ENCODE data around the gene PFN4.
"Not testable (repeated sequence)": the region's sequence is repeated elsewhere in the genome, so short reads cannot be mapped to it uniquely, and the experiment has no call there.

The PFN4 gene

GRCh38 chr2:24123195-24123921 lies at the start of gene PFN4, which contains the start of gene FAM228B:
Gene PFN4, minus strand, starts transcription at chr2:24123334. Its CDS starts 799 bp downstream, at chr2:24122535.
Gene FAM228B, plus strand, starts transcription at chr2:24123469. Its CDS starts 893 bp downstream, at chr2:24124362.
- no peak for DNase-seq

DNA sequence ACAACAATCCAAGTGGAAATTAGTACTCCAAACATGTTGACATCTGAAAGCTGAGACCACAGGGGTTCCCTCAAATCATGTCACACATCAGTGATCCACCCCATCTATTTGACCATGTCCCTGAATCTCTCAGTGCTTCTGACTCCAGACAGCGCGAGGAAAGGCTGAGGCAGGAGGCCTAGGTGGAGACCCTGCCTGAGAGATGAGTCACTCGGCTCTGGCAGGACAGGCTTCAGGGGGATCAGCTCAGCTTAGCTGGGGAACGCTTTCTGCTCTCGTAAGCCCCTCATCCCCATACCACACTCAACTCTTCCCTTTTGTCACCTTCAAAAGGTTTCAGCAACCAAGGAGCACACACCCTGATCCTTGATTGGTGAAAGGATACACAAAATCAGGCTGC lies 45.9 kb upstream of the PFN4 start:
- no peak for DNase-seq

- DNase-seq = no peak
Measured at GRCh38 chr2:24164416-24164973, 41.4 kb upstream of the PFN4 start.

- no peak for DNase-seq
Measured at GRCh38 chr2:24163601-24164000, 40.5 kb upstream of the PFN4 start.

DNA sequence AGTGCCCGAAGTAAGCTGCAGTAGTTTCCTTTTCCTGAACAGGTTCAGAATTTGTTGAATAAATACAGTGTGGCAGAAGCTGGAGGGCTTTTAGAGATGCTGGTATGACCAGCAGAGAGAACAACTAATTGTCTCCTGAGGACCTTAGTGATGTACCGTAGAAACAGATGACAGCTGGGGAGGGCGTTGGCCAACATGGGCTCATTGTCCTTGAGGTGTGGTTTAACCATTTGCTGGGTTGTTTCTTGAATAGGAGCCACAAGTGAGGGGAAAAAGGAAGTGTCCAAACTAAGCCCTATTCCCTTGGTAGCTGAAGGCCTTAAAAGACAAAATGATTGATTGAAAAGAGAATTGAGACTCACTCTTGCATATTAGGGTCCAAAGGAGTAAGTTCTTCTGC lies 40.1 kb upstream of the PFN4 start:
- DNase-seq = no peak

GRCh38 chr2:24162494-24162893 lies 39.4 kb upstream of the PFN4 start:
- no peak for DNase-seq

GRCh38 chr2:24160761-24161160 lies 37.6 kb upstream of the PFN4 start:
- no peak for DNase-seq

DNA sequence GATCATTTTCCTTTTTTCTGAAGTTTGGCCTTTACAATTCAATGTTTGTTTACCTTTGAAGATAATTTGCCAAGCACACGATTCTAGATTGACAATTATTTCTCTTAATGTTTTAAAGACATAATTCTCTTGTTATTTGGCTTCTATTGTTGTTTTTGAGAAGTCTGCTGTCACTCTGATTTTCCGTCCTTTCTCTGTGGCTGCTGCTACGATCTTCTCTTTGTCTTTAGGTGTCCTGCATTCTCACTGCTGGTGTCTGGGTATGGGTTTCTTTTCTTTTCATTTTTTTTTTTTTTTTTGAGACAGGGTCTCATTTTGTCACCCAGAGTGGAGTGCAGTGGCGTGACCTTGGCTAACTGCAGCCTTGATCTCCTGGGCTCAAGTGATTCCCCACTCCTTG lies 36.6 kb upstream of the PFN4 start:
- no peak for DNase-seq

GRCh38 chr2:24158131-24158530 lies 35.0 kb upstream of the PFN4 start:
- DNase-seq = no peak

DNA sequence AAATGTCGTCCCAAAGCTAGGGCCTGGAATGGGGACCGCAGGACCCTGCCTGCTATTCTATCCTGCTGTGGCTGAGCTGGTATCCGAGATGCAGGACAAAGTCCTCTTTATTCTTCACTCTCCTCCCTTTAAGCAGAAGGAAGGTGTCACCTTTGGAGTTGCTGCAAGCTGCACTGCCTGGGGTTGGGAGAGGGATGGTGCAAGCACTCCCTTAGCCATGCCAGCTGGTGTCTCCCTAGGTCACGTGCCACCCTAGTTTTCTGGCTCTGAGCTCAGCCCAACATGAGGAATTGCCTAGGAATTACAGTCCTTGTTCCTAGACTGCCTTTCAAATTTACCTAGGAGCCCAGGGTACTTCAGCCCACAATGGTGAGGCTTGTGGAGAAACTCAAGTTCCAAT lies 30.3 kb upstream of the PFN4 start:
- DNase-seq = no peak

- no peak for DNase-seq
Measured at GRCh38 chr2:24152413-24153197, 29.5 kb upstream of the PFN4 start.

DNA sequence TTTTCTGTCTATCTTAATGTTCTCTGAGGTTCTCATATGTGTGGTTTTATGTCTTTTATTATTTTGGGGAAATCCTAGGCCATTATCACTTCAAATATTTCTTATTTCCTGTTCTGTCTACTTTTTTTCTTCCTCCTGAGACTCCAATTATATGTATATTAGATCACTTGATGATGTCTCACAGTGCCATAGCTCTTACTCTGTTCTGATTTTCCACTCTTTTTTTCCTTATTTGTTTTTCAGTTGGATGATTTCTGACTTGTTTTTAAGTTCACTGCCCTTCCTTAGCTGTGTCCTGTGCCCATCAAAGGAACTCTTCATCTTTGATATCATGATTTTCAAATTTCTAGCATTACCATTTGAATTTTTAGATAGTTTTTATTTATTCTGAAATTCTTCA lies 24.2 kb upstream of the PFN4 start:
- no peak for DNase-seq

- DNase-seq = not testable (repeated sequence)
Measured at GRCh38 chr2:24140305-24140704, 17.2 kb upstream of the PFN4 start.

- DNase-seq = no peak
Measured at GRCh38 chr2:24132543-24132942, 9.4 kb upstream of the PFN4 start.

DNA sequence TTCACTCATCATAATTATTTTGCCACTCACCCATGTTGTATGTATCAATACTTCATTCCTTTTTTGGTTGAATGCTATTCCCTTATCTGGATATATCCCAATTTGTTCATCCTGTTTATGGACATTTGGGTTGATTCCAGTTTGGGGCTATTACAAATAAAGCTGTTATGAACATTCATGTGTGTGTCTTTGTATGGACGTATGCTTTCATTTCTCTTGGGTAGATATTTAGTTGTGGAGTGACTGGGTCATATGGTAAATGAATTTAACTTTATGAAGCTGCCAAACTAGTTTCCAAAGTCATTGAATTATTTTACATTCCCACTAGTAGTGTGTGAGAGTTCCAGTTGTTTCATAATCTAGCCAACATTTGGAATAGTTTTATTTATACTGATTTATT lies 2.8 kb upstream of the PFN4 start:
- no peak for DNase-seq

- no peak for DNase-seq
Measured at GRCh38 chr2:24123922-24124580, 917 bp upstream of the PFN4 start.

DNA sequence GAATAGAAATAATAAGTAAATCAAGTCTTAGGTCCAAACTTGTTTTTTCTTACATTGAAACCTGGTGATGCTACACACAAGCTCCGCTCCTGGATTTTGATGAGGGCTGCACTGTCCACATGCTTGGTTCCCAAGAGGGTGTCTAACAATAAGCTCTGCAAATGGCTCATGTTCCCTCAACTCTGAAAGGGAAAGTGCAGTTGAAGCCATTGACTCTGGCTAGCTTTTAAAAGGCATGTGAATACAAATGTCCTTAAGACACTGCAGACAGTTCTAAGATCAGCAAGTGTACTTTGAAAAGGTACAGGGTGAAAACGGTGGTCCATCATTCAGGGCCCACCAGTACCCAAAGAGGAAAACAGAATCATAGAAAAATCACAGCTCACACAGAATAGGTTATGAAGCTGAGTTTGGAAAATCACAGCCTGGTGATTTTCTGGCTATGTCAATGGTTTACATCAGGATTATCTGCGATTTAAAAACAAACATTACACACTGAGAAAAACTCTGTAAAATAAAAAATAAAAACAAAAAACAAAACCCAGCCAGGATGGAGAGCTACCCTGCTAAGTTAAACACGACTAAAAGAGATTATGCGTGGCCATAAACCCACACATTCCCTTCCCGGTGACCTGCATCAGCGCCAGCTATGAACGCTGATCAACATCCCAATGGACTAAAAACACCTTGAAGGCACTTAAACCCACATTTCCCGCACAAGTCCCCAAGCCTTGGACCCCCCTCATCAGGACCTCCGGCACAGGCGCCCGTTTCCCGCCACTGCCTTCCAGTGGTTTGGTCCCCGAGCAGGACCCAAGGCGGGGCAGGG lies 554 bp downstream of the PFN4 start:
- no peak for DNase-seq

GRCh38 chr2:24121469-24121868 lies 1.7 kb downstream of the PFN4 start:
- DNase-seq = no peak

GRCh38 chr2:24121066-24121465 lies 2.1 kb downstream of the PFN4 start:
- DNase-seq = no peak

DNA sequence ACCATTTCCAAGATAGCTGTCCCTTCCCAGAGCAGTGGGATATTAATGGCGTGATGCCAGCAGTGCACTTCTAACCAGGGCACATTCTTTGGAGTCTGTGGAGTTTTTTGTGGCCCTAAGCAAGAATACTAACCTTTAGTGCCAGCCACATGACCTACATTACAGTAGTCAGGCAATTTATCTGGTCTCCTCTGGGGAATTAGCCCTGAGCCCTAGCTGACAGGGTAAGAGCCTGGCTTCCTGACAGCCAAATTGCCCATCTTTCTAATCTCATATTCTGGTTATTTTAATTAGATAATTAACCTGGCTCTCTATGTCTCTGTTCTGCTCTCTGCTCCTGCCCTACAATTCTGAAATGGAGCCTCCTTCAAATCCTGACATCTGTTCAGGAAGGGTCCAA lies 5.2 kb downstream of the PFN4 start:
- DNase-seq = no peak

- DNase-seq = no peak
Measured at GRCh38 chr2:24115057-24115456, 8.1 kb downstream of the PFN4 start.

- DNase-seq = no peak
Measured at GRCh38 chr2:24111407-24111901, 11.7 kb downstream of the PFN4 start.

All from cortex of kidney (tissue), 1 donor.